ENCODE data around the gene AGPAT1. TPM values are rescaled to one million over a fixed set of nuclear protein-coding genes. Genes with fewer than 3 reads are reported as not detected.

AGPAT1 gene
- total RNA-seq, 1 experiment from 2014 or later: 55.6 TPM

- no peaks in the 10 kb centered on the region for H3K9me3 ChIP-seq (ENCODE audit: control insufficient read depth in 1 of 2, insufficient read depth in 1 of 2, low read depth in 1 of 2, low read length in 2 of 2)
- no peaks in the 10 kb centered on the region for H3K79me2 ChIP-seq (ENCODE audit: insufficient read depth, low read length)
- RAD21 ChIA-PET (ENCODE audit: low non-redundant PET in 1 of 2, low total read pairs in 2 of 2, uncharacterized antibody in 2 of 2, unreplicated experiment in 2 of 2): no interaction called here
- ATAC-seq: no peak
- no peak for TF ChIP-seq ATF3 (IDR thresholded peaks at IDR 0.05)
- TF ChIP-seq ZFX (IDR thresholded peaks at IDR 0.05): no peak
- TF ChIP-seq FOSL1 (IDR thresholded peaks at IDR 0.05; ENCODE audit: low read depth): no peak
- no peak for TF ChIP-seq SRF (IDR thresholded peaks at IDR 0.05; ENCODE audit: low read depth)
- no peak for TF ChIP-seq POLR2AphosphoS5 (IDR thresholded peaks at IDR 0.05; ENCODE audit: low read depth, low read length)
- TF ChIP-seq JUND (IDR thresholded peaks at IDR 0.05): no peak
- TF ChIP-seq ELF1 (IDR thresholded peaks at IDR 0.05; ENCODE audit: borderline replicate concordance, low read depth): no peak
- TF ChIP-seq POLR2A (IDR thresholded peaks at IDR 0.05; ENCODE audit: borderline replicate concordance, extremely low read depth, insufficient read depth, insufficient read length): no peak
- TF ChIP-seq ZNF274 (IDR thresholded peaks at IDR 0.05; ENCODE audit: low read depth, low read length): no peak
- no peak for TF ChIP-seq YY1 (IDR thresholded peaks at IDR 0.05; ENCODE audit: extremely low read depth, insufficient replicate concordance, low read depth, low read length)
- TF ChIP-seq CBX3 (IDR thresholded peaks at IDR 0.05; ENCODE audit: low read depth): no peak
- no peak for TF ChIP-seq CEBPB (IDR thresholded peaks at IDR 0.05; ENCODE audit: low read depth)
- TF ChIP-seq CTCF (IDR thresholded peaks at IDR 0.05 in 2 of 3, conservative IDR thresholded peaks at IDR 0.05 in 1 of 3; ENCODE audit: borderline replicate concordance in 1 of 3, insufficient read depth in 1 of 3, low read depth in 2 of 3, low read length in 2 of 3): no peak
- TF ChIP-seq MAX (IDR thresholded peaks at IDR 0.05): no peak
- TF ChIP-seq ZBTB33 (IDR thresholded peaks at IDR 0.05; ENCODE audit: extremely low read depth, insufficient replicate concordance, low read length): no peak
- no peak for TF ChIP-seq EZH2 (IDR thresholded peaks at IDR 0.05)
- no peak for TF ChIP-seq SP1 (IDR thresholded peaks at IDR 0.05; ENCODE audit: low read depth)
- TF ChIP-seq RAD21 (IDR thresholded peaks at IDR 0.05; ENCODE audit: low read depth): no peak
- intact Hi-C loops (cut with micrococcal nuclease): no loop called here
- POLR2A ChIA-PET: no interaction called here
- no peak overlapping the region for H3K4me2 ChIP-seq (ENCODE audit: low read length)
- no peaks in the 10 kb centered on the region for H3K36me3 ChIP-seq (ENCODE audit: control insufficient read depth in 1 of 2, insufficient read depth in 2 of 2, low read length in 2 of 2)
- H3K27ac ChIP-seq (ENCODE audit: low read depth, low read length): no peak overlapping the region
- H4K20me1 ChIP-seq (ENCODE audit: insufficient read depth): no peaks in the 10 kb centered on the region
- H3K4me1 ChIP-seq (ENCODE audit: control insufficient read depth in 1 of 2, insufficient read depth in 2 of 2, low read length in 2 of 2): peaks cover 17 to 34% of the 10 kb centered on the region in 2 experiments
- no TSS peak for BruUV-seq (replicated peaks)
- CTCF ChIA-PET: interaction anchor here (0.8 kb wide), 1 partner anchor 151 kb away, joined by 3 read pairs; no protein-coding TSS in a partner anchor
- no peak overlapping the region for H3K4me3 ChIP-seq (replicated peaks in 1 of 2; ENCODE audit: low read depth in 1 of 2, low read length in 2 of 2)
- no peaks in the 10 kb centered on the region for H3K9me2 ChIP-seq (ENCODE audit: insufficient read depth)
- no peak overlapping the region for H2AFZ ChIP-seq (ENCODE audit: low read depth, low read length, poor library complexity, severe bottlenecking)
- H3K9ac ChIP-seq (ENCODE audit: low read length): no peak overlapping the region
- DNase-seq (ENCODE audit: low read depth, low spot score): no peak
- no peaks in the 10 kb centered on the region for H3K27me3 ChIP-seq (ENCODE audit: insufficient read depth, low read length)
Measured at GRCh38 chr6:32198345-32198696, 22.4 kb upstream of the AGPAT1 start.

Measured in HCT116 (cell line).